Activated CD4-positive, CD25-positive, alpha-beta regulatory T cell (primary cell): ENCODE results near the gene PRELID1.
"Not testable (repeated sequence)": the region's sequence is repeated elsewhere in the genome, so short reads cannot be mapped to it uniquely, and the experiment has no call there.

ENCODE experiments used
- DNase-seq, 4 experiments: peaks; one replicate each; lab custom pipeline; 2025; lab: John Stamatoyannopoulos, UW

The PRELID1 gene

GRCh38 chr5:177303121-177303924 lies at the start of gene PRELID1, which contains the start of gene RAB24:
Gene PRELID1, plus strand, starts transcription at chr5:177303799. Its CDS starts 187 bp downstream, at chr5:177303986.
Gene RAB24, minus strand, starts transcription at chr5:177303719. Its CDS starts 431 bp downstream, at chr5:177303288.
- DNase-seq = peak; percentile 79 to 86 (median 81)

- DNase-seq = no peak
Observed at GRCh38 chr5:177256296-177256695, 47.3 kb upstream of the PRELID1 start.

GRCh38 chr5:177258711-177259110 lies 44.9 kb upstream of the PRELID1 start:
- not testable (repeated sequence) for DNase-seq

GRCh38 chr5:177260961-177261360 lies 42.6 kb upstream of the PRELID1 start:
- no peak for DNase-seq

GRCh38 chr5:177261510-177261909 lies 42.1 kb upstream of the PRELID1 start:
- no peak for DNase-seq

GRCh38 chr5:177264178-177264577 lies 39.4 kb upstream of the PRELID1 start:
- no peak for DNase-seq

GRCh38 chr5:177265395-177265794 lies 38.2 kb upstream of the PRELID1 start:
- no peak for DNase-seq

- DNase-seq = no peak
Observed at GRCh38 chr5:177269232-177269895, 34.2 kb upstream of the PRELID1 start.

GRCh38 chr5:177269976-177270375 lies 33.6 kb upstream of the PRELID1 start:
- no peak for DNase-seq

- no peak for DNase-seq
Observed at GRCh38 chr5:177270653-177271052, 32.9 kb upstream of the PRELID1 start.

GRCh38 chr5:177271113-177271512 lies 32.5 kb upstream of the PRELID1 start:
- DNase-seq = no peak

- DNase-seq = no peak
Observed at GRCh38 chr5:177275883-177276282, 27.7 kb upstream of the PRELID1 start.

GRCh38 chr5:177276886-177277285 lies 26.7 kb upstream of the PRELID1 start:
- DNase-seq = no peak

GRCh38 chr5:177288191-177288590 lies 15.4 kb upstream of the PRELID1 start:
- no peak for DNase-seq

- no peak for DNase-seq
Observed at GRCh38 chr5:177290816-177291596, 12.6 kb upstream of the PRELID1 start.

GRCh38 chr5:177291735-177292134 lies 11.9 kb upstream of the PRELID1 start:
- DNase-seq = no peak

- DNase-seq = no peak
Observed at GRCh38 chr5:177293819-177294581, 9.6 kb upstream of the PRELID1 start.

GRCh38 chr5:177294632-177295031 lies 9.0 kb upstream of the PRELID1 start:
- no peak for DNase-seq

- no peak for DNase-seq
Observed at GRCh38 chr5:177295924-177296323, 7.7 kb upstream of the PRELID1 start.

- DNase-seq = no peak
Observed at GRCh38 chr5:177296581-177296980, 7.0 kb upstream of the PRELID1 start.

- no peak for DNase-seq
Observed at GRCh38 chr5:177297922-177298321, 5.7 kb upstream of the PRELID1 start.

- DNase-seq = no peak
Observed at GRCh38 chr5:177299697-177300096, 3.9 kb upstream of the PRELID1 start.
